Prostate gland (tissue), 2 donors: ENCODE measurements around the gene AGTRAP. TPM values are rescaled to one million over a fixed set of nuclear protein-coding genes. Genes with fewer than 3 reads are reported as not detected.

Experiments used
- DNase-seq: peaks from one replicate; pipeline ENCODE4 v3.0.0-alpha.2; 2019; ENCODE audit warnings: low spot score
- H3K27ac ChIP-seq, 2 donors: fragments of 200-600 bp; sonication (generic); 2 replicates each; pipeline ENCODE4 v1.5.1; 2017 to 2019
- H3K27me3 ChIP-seq: fragments of 200-600 bp; sonication (generic); replicated peaks from 2 replicates; pipeline ENCODE4 v1.5.1; 2019; ENCODE audit not compliant: insufficient read depth
- H3K36me3 ChIP-seq, 2 donors: fragments of 200-600 bp; sonication (generic); 1 replicate in 1 of 2; 2 replicates in 1 of 2; pipeline versions ENCODE4 v1.5.1 to v1.8.1; 2017 to 2019
- H3K4me1 ChIP-seq: fragments of 200-600 bp; sonication (generic); replicated peaks from 2 replicates; pipeline ENCODE4 v1.5.1; 2019
- H3K4me3 ChIP-seq, 2 donors: fragments of 200-600 bp; sonication (generic); 2 replicates each; pipeline ENCODE4 v1.5.1; 2017 to 2019
- H3K9me3 ChIP-seq: fragments of 200-600 bp; sonication (generic); 2 replicates; pipeline ENCODE4 v1.5.1; 2017
- CTCF ChIP-seq, 4 experiments: fragments of 200-600 bp in 2 of 4; fragments of 450-650 bp in 2 of 4; sonication (generic) in 2 of 4; IDR thresholded peaks; 1 replicate in 3 of 4; 2 replicates in 1 of 4; pipeline ENCODE4 v1.5.1; 2016 to 2019; ENCODE audit warnings: antibody characterized with exemption in 4 of 4, mild to moderate bottlenecking in 2 of 4, moderate library complexity in 2 of 4
- POLR2A ChIP-seq: fragments of 450-650 bp; IDR thresholded peaks from one replicate; pipeline ENCODE4 v1.6.1; 2016; ENCODE audit warnings: antibody characterized with exemption, mild to moderate bottlenecking
- POLR2AphosphoS5 ChIP-seq: sonication (generic); formaldehyde crosslinking; IDR thresholded peaks from one replicate; pipeline ENCODE4 v1.6.1; 2017; ENCODE audit warnings: antibody characterized with exemption
- WGBS: methylation state at CpG from one replicate; pipeline ENCODE4 v1.1.5; 2018; 5-methylcytosine and 5-hydroxymethylcytosine counted together
- intact Hi-C: fragments of 100-400 bp; cut with DNase I; formaldehyde crosslinking; loops from one replicate; pipeline ENCODE4 v1.14.2; 2022
- total RNA-seq, 2 donors: library from RNA; depleted of rRNA; stranded (reverse); fragments of >200 nt; gene quantifications; one replicate each; pipeline ENCODE4 v1.1.0, GENCODE V29; 2016

AGTRAP gene
- total RNA-seq, 2 donors from 2014 or later: 114 to 123 TPM

DNA sequence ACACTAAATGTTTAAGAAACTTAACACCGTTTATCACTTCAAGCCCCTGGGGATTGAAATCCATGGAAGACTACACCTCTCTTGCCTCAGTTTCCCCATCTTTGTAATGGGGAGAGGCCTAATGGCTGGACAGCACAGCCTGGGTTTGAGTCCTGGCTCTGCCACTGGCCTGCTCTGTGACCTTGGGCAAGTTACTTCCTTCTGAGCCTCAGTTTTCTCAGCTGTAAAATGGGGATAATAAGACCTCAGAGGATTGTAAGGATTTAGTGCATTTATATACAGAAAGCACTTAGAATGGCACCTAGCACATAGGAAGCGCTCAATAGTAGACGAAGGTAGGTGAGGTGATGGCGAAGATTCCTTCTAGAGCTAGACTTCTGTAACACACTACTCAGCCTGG lies 5.5 kb downstream of the AGTRAP start:
- Histone ChIP-seq H3K4me3 (no peak overlapping the region), H3K9me3 (no peaks in the 10 kb centered on the region), H3K36me3 (no peaks in the 10 kb centered on the region), H3K27ac (no peak overlapping the region), H3K4me1 (peaks cover 26% of the 10 kb centered on the region), H3K27me3 (no peaks in the 10 kb centered on the region)
- 85% methylated on average over 4 of the region's 4 CpGs for WGBS
- intact Hi-C loops: no loop called here
- TF ChIP-seq CTCF (IDR thresholded peaks at IDR 0.05) (no peak), POLR2AphosphoS5 (no peak), POLR2A (no peak)
- DNase-seq: no peak

DNA sequence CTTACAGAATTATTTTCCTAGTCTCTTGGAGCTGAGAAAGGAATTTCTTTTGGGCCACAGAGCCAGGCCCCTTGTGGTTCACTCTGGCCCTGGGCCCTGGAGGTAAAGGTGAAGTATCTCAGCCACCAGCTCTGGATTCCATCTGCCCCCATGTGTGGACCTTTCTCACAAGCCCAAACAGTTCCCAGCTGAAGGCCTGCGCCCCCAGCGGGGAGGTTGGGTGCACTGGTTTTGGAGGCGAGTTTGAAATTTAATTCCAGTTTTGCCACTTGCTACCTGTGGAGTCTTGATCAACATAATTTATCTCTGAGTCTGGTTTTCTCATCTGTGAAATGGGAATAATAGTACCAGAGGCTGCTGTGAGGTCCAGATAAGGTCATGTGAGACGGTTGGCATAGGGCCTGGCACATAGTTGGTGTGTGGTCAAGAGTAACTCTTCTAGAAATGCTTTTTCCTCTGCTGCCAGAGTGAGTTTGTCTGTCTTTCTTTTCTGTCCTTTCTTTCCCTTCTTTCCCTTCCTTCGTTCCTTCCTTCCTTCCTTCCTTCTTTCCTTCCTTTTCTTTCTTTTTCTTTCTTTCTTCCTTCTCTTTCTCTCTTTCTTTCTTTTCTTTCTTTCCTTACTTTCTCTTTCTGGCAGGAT lies 6.1 kb downstream of the AGTRAP start:
- Histone ChIP-seq H3K36me3 (no peaks in the 10 kb centered on the region), H3K4me1 (peaks cover 26% of the 10 kb centered on the region), H3K27ac (no peak overlapping the region), H3K27me3 (no peaks in the 10 kb centered on the region), H3K4me3 (no peak overlapping the region), H3K9me3 (no peaks in the 10 kb centered on the region)
- WGBS: 78% methylated on average over 5 of the region's 5 CpGs
- no peak for TF ChIP-seq CTCF (IDR thresholded peaks at IDR 0.05)
- no peak for TF ChIP-seq POLR2AphosphoS5
- no peak for TF ChIP-seq POLR2A
- no peak for DNase-seq
- intact Hi-C loops: no loop called here

- no peaks in the 10 kb centered on the region for H3K36me3 ChIP-seq
- intact Hi-C loops: no loop called here
- no peak for TF ChIP-seq CTCF (IDR thresholded peaks at IDR 0.05)
- TF ChIP-seq POLR2A: no peak
- TF ChIP-seq POLR2AphosphoS5: no peak
- H3K4me1 ChIP-seq: peaks cover 16% of the 10 kb centered on the region
- H3K4me3 ChIP-seq: no peak overlapping the region
- H3K9me3 ChIP-seq: no peaks in the 10 kb centered on the region
- 83% methylated on average over 9 of the region's 9 CpGs for WGBS
- no peaks in the 10 kb centered on the region for H3K27me3 ChIP-seq
- DNase-seq: no peak
- H3K27ac ChIP-seq: no peak overlapping the region
These were observed 8.4 kb downstream of the AGTRAP start for GRCh38 chr1:11744287-11744686.

DNA sequence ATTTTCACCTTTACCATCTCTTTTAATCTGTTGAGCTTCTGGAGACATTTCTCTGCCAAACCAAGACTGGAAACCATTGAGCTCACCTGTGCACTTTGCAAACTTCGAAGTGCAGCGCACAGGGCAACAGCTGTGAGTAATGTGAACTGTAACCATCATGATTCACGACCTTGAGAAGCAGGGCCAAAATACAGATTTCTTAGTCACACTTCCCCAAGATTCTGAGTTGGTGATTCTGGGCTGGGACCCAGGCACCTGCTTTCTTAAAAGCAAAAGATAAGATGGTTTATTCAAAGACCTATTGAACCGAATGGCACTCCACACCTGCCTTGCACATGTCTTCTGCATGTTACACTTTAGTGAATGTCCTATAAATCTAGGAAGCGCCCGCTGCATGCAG lies 10.2 kb downstream of the AGTRAP start:
- WGBS: 85% methylated on average over 6 of the region's 6 CpGs
- H3K27me3 ChIP-seq: no peaks in the 10 kb centered on the region
- no peak overlapping the region for H3K27ac ChIP-seq
- intact Hi-C loops: no loop called here
- H3K4me1 ChIP-seq: peaks cover 4% of the 10 kb centered on the region
- no peak overlapping the region for H3K4me3 ChIP-seq
- no peak for DNase-seq
- no peaks in the 10 kb centered on the region for H3K9me3 ChIP-seq
- peaks cover 0 to 3% of the 10 kb centered on the region in 2 donors for H3K36me3 ChIP-seq
- TF ChIP-seq CTCF (IDR thresholded peaks at IDR 0.05) (no peak), POLR2A (no peak), POLR2AphosphoS5 (no peak)

GRCh38 chr1:11746795-11747487 lies 11.0 kb downstream of the AGTRAP start:
- no peaks in the 10 kb centered on the region for H3K9me3 ChIP-seq
- peaks cover 0 to 3% of the 10 kb centered on the region in 2 donors for H3K36me3 ChIP-seq
- intact Hi-C loops: no loop called here
- no peak for DNase-seq
- WGBS: 85% methylated on average over 20 of the region's 20 CpGs
- TF ChIP-seq CTCF (IDR thresholded peaks at IDR 0.05): no peak
- no peak for TF ChIP-seq POLR2AphosphoS5
- no peak for TF ChIP-seq POLR2A
- no peak overlapping the region for H3K4me3 ChIP-seq
- peaks cover 3% of the 10 kb centered on the region for H3K4me1 ChIP-seq
- H3K27me3 ChIP-seq: no peaks in the 10 kb centered on the region
- H3K27ac ChIP-seq: no peak overlapping the region
